ENCODE results near the gene VSIR. TPM values are rescaled to one million over a fixed set of nuclear protein-coding genes. Genes with fewer than 3 reads are reported as not detected.

VSIR gene
- total RNA-seq, 1 donor from 2014 or later: not detected

- no peak overlapping the region for H3K27ac Mint-ChIP-seq (ENCODE audit: unreplicated experiment)
- DNase-seq (ENCODE audit: low read depth, low spot score): no peak
- no peaks in the 10 kb centered on the region for H3K36me3 Mint-ChIP-seq (ENCODE audit: low read depth)
- H3K27me3 Mint-ChIP-seq (ENCODE audit: low read depth): no peaks in the 10 kb centered on the region
- H3K4me3 Mint-ChIP-seq: no peak overlapping the region
- H3K4me1 Mint-ChIP-seq: peaks cover 12% of the 10 kb centered on the region
- no peak for TF ChIP-seq CTCF (conservative IDR thresholded peaks at IDR 0.05)
- no peaks in the 10 kb centered on the region for H3K9me3 Mint-ChIP-seq
Observed at GRCh38 chr10:71743089-71743838, 30.1 kb downstream of the VSIR start.

GRCh38 chr10:71742301-71743088 is 30.8 kb downstream of the VSIR start:
- Mint-ChIP-seq H3K27me3 (ENCODE audit: low read depth) (no peaks in the 10 kb centered on the region), H3K36me3 (ENCODE audit: low read depth) (no peaks in the 10 kb centered on the region)

GRCh38 chr10:71741671-71742070 is 31.6 kb downstream of the VSIR start:
- peaks cover 4% of the 10 kb centered on the region for H3K4me1 Mint-ChIP-seq
- no peak overlapping the region for H3K27ac Mint-ChIP-seq (ENCODE audit: unreplicated experiment)
- no peaks in the 10 kb centered on the region for H3K36me3 Mint-ChIP-seq (ENCODE audit: low read depth)
- TF ChIP-seq CTCF (conservative IDR thresholded peaks at IDR 0.05): no peak
- DNase-seq (ENCODE audit: low read depth, low spot score): no peak
- H3K9me3 Mint-ChIP-seq: no peaks in the 10 kb centered on the region
- H3K27me3 Mint-ChIP-seq (ENCODE audit: low read depth): no peaks in the 10 kb centered on the region
- no peak overlapping the region for H3K4me3 Mint-ChIP-seq

More at GRCh38 chr10:71742301-71743088, 30.8 kb downstream of the VSIR start:
- Mint-ChIP-seq H3K4me3 (no peak overlapping the region), H3K9me3 (no peaks in the 10 kb centered on the region), H3K4me1 (peaks cover 8% of the 10 kb centered on the region), H3K27ac (ENCODE audit: unreplicated experiment) (no peak overlapping the region)
- no peak for TF ChIP-seq CTCF (conservative IDR thresholded peaks at IDR 0.05)
- DNase-seq (ENCODE audit: low read depth, low spot score): no peak

GRCh38 chr10:71741029-71741428 is 32.3 kb downstream of the VSIR start:
- Mint-ChIP-seq H3K36me3 (ENCODE audit: low read depth) (no peaks in the 10 kb centered on the region), H3K27ac (ENCODE audit: unreplicated experiment) (no peak overlapping the region), H3K27me3 (ENCODE audit: low read depth) (no peaks in the 10 kb centered on the region), H3K9me3 (no peaks in the 10 kb centered on the region), H3K4me1 (no peaks in the 10 kb centered on the region), H3K4me3 (no peak overlapping the region)
- TF ChIP-seq CTCF (conservative IDR thresholded peaks at IDR 0.05): no peak
- no peak for DNase-seq (ENCODE audit: low read depth, low spot score)

GRCh38 chr10:71740069-71740653 is 33.2 kb downstream of the VSIR start:
- TF ChIP-seq CTCF (conservative IDR thresholded peaks at IDR 0.05): no peak
- Mint-ChIP-seq H3K4me1 (no peaks in the 10 kb centered on the region), H3K9me3 (no peaks in the 10 kb centered on the region)

More at GRCh38 chr10:71740069-71740653, 33.2 kb downstream of the VSIR start:
- DNase-seq (ENCODE audit: low read depth, low spot score): no peak
- Mint-ChIP-seq H3K36me3 (ENCODE audit: low read depth) (no peaks in the 10 kb centered on the region), H3K4me3 (no peak overlapping the region), H3K27ac (ENCODE audit: unreplicated experiment) (no peak overlapping the region), H3K27me3 (ENCODE audit: low read depth) (no peaks in the 10 kb centered on the region)

Data from neural crest cell (in vitro differentiated cells).